ENCODE measurements around the gene OR2Z1. TPM values are rescaled to one million over a fixed set of nuclear protein-coding genes. Genes with fewer than 3 reads are reported as not detected.

The OR2Z1 gene, protein sequence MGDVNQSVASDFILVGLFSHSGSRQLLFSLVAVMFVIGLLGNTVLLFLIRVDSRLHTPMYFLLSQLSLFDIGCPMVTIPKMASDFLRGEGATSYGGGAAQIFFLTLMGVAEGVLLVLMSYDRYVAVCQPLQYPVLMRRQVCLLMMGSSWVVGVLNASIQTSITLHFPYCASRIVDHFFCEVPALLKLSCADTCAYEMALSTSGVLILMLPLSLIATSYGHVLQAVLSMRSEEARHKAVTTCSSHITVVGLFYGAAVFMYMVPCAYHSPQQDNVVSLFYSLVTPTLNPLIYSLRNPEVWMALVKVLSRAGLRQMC
- total RNA-seq (2012; rRNA removed) (not detected in 2 replicates), polyA plus RNA-seq (2012; rRNA removed) (not detected in 2 replicates), Bru-seq, nascent RNA (percentile 7 among the genes with signal in this experiment), BruChase-seq, experiment 1, labeled RNA remaining after a 6-hour chase (percentile 11 among the genes with signal in this experiment), BruChase-seq, experiment 2, labeled RNA remaining after a 2-hour chase (percentile 8 among the genes with signal in this experiment)
- polyA plus RNA-seq (2012; cell fraction: cytosol; rRNA removed) = not detected in 2 replicates
- polyA plus RNA-seq (2012; cell fraction: nucleus; rRNA removed; ENCODE audit: low replicate concordance) = not detected in 2 replicates
- long read RNA-seq = 0 reads

DNA sequence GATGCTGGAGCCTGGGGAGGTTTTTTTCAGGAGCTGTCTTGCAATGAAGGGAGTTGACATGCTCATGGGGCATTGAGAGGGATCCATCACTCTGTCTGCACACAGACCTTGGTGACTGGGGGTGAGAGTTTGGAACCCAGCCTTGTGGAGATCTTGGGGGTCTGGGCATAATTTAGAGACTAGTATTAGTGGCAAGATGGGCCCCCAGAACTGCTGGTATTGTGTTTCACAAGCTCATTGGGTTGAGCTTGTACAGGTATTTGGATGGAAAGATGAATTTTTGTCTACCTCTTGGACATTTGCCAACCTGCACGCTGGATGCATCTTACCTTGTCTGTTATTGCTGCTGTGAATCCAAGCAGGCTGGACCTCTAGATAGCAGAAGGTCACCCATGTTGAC lies at the start of gene OR2Z1:
OR2Z1 (plus strand) TSS at position 301 of the 400 bp plus-strand sequence. CDS start 9,395 bp downstream, outside the sequence.
- Histone ChIP-seq H3K56ac (ENCODE audit: extremely low read depth, insufficient read depth, low read length) (no peak within 1 kb of the TSS), H2BK15ac (ENCODE audit: low read depth, low read length) (no peak within 1 kb of the TSS), H4K5ac (ENCODE audit: low read depth, low read length) (no peak within 1 kb of the TSS), H2AK5ac (ENCODE audit: low read depth, low read length) (no peak within 1 kb of the TSS), H3K4me2 (ENCODE audit: low read depth, low read length) (no peak within 1 kb of the TSS), H3K23ac (ENCODE audit: low read depth, low read length) (no peak within 1 kb of the TSS), H2BK20ac (ENCODE audit: low read depth, low read length) (no peak within 1 kb of the TSS), H3K9me3 (ENCODE audit: control insufficient read depth, insufficient read depth, low read length) (peaks cover 19% of the 10 kb centered on the region), H3K9ac (ENCODE audit: low read depth, low read length) (no peak within 1 kb of the TSS), H3K4me1 (ENCODE audit: control insufficient read depth, insufficient read depth, low read length) (no peaks in the 10 kb centered on the region), H3K18ac (ENCODE audit: low read depth, low read length) (no peak within 1 kb of the TSS), H3K36me3 (ENCODE audit: control insufficient read depth, insufficient read depth, low read length) (no peaks in the 10 kb centered on the region), H3K79me1 (ENCODE audit: low read depth in 1 of 2, low read length in 2 of 2) (no peaks in the 10 kb centered on the region), H3K14ac (replicated peaks; ENCODE audit: low read depth, low read length) (no peak within 1 kb of the TSS), H2BK120ac (ENCODE audit: low read depth, low read length) (no peak within 1 kb of the TSS), H4K91ac (ENCODE audit: insufficient read depth, low read depth, low read length) (no peak within 1 kb of the TSS), H3K27ac (ENCODE audit: insufficient read depth, low read length) (no peak within 1 kb of the TSS), H3K9me1 (ENCODE audit: insufficient read depth, low read length) (no peaks in the 10 kb centered on the region), H3K27me3 (ENCODE audit: control insufficient read depth, insufficient read depth, low read length) (no peaks in the 10 kb centered on the region), H2AK9ac (replicated peaks; ENCODE audit: low read depth, low read length, poor library complexity) (no peak within 1 kb of the TSS), H4K8ac (ENCODE audit: low read depth in 2 of 2, low read length in 2 of 2) (no peak within 1 kb of the TSS), H3K4ac (ENCODE audit: low read depth, low read length) (no peak within 1 kb of the TSS), H4K20me1 (ENCODE audit: insufficient read depth, low read length) (no peaks in the 10 kb centered on the region), H2AFZ (replicated peaks; ENCODE audit: low read length, poor library complexity) (no peak within 1 kb of the TSS), H2BK5ac (ENCODE audit: low read depth, low read length, poor library complexity, severe bottlenecking) (no peak within 1 kb of the TSS), H3K4me3 (ENCODE audit: insufficient read depth, low read depth, low read length) (no peak within 1 kb of the TSS)
- dilution Hi-C loops (cut with HindIII; ENCODE audit: low sequenced_read_pairs, unreplicated experiment) = no loop called here
- in situ Hi-C loops (cut with MboI; ENCODE audit: low sequenced_read_pairs) = no loop called here
- TF ChIP-seq SMC3 (IDR thresholded peaks at IDR 0.05; ENCODE audit: low read depth, low read length) (no peak), RFX5 (IDR thresholded peaks at IDR 0.05; ENCODE audit: low read depth, low read length) (no peak), CHD1 (IDR thresholded peaks at IDR 0.05; ENCODE audit: low read depth, low read length) (no peak), NFE2L2 (IDR thresholded peaks at IDR 0.05; ENCODE audit: low read depth, low read length) (no peak), POLR2A (IDR thresholded peaks at IDR 0.05; ENCODE audit: low read depth, low read length) (no peak), RAD21 (IDR thresholded peaks at IDR 0.05; ENCODE audit: low read length) (no peak), MAZ (IDR thresholded peaks at IDR 0.05; ENCODE audit: borderline replicate concordance, low read depth, low read length) (no peak), BHLHE40 (IDR thresholded peaks at IDR 0.05; ENCODE audit: low read depth, low read length) (no peak), CEBPB (IDR thresholded peaks at IDR 0.05; ENCODE audit: low read depth, low read length) (no peak), FOS (IDR thresholded peaks at IDR 0.05; ENCODE audit: low read depth, low read length) (no peak), RCOR1 (IDR thresholded peaks at IDR 0.05; ENCODE audit: insufficient replicate concordance, low read length) (no peak)
- TF ChIP-seq, protein P1, sequence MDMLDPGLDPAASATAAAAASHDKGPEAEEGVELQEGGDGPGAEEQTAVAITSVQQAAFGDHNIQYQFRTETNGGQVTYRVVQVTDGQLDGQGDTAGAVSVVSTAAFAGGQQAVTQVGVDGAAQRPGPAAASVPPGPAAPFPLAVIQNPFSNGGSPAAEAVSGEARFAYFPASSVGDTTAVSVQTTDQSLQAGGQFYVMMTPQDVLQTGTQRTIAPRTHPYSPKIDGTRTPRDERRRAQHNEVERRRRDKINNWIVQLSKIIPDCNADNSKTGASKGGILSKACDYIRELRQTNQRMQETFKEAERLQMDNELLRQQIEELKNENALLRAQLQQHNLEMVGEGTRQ (IDR thresholded peaks at IDR 0.05; ENCODE audit: low read depth, low read length) = no peak
- TF ChIP-seq, protein P2, sequence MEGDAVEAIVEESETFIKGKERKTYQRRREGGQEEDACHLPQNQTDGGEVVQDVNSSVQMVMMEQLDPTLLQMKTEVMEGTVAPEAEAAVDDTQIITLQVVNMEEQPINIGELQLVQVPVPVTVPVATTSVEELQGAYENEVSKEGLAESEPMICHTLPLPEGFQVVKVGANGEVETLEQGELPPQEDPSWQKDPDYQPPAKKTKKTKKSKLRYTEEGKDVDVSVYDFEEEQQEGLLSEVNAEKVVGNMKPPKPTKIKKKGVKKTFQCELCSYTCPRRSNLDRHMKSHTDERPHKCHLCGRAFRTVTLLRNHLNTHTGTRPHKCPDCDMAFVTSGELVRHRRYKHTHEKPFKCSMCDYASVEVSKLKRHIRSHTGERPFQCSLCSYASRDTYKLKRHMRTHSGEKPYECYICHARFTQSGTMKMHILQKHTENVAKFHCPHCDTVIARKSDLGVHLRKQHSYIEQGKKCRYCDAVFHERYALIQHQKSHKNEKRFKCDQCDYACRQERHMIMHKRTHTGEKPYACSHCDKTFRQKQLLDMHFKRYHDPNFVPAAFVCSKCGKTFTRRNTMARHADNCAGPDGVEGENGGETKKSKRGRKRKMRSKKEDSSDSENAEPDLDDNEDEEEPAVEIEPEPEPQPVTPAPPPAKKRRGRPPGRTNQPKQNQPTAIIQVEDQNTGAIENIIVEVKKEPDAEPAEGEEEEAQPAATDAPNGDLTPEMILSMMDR (conservative IDR thresholded peaks at IDR 0.05; ENCODE audit: low read depth, low read length) = no peak
- TF ChIP-seq, protein P3, sequence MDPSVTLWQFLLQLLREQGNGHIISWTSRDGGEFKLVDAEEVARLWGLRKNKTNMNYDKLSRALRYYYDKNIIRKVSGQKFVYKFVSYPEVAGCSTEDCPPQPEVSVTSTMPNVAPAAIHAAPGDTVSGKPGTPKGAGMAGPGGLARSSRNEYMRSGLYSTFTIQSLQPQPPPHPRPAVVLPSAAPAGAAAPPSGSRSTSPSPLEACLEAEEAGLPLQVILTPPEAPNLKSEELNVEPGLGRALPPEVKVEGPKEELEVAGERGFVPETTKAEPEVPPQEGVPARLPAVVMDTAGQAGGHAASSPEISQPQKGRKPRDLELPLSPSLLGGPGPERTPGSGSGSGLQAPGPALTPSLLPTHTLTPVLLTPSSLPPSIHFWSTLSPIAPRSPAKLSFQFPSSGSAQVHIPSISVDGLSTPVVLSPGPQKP (IDR thresholded peaks at IDR 0.05; ENCODE audit: borderline replicate concordance, low read depth, low read length) = no peak
- ATAC-seq (ENCODE audit: low read depth) = no peak
- intact Hi-C loops (cut with micrococcal nuclease) = no loop called here
- WGBS, 2 experiments (ENCODE audit: extremely low coverage in 2 of 2, insufficient read length in 1 of 2) = 20% methylated on average over 1 of the region's 1 CpG; no CpG with 5 or more reads in 1 of the 2 experiments
- ChIA-PET POLR2A (ENCODE audit: unreplicated experiment) (no interaction called here), CTCF (no interaction called here)
- no peak for DNase-seq
- no TSS peak for BruUV-seq (replicated peaks)

All from IMR-90 (cell line).